Type B pancreatic cell (in vitro differentiated cells): ENCODE data around the gene LGALS12. TPM values are rescaled to one million over a fixed set of nuclear protein-coding genes. Genes with fewer than 3 reads are reported as not detected.

Experiments
- DNase-seq: peaks from one replicate; pipeline ENCODE4 v3.0.0; 2021; ENCODE audit warnings: mixed read lengths; ENCODE audit not compliant: unreplicated experiment; ENCODE audit errors: extremely low spot score
- H3K27ac Mint-ChIP-seq: 2 replicates; pipeline ENCODE4 v1.8.0; 2021; ENCODE audit warnings: mild to moderate bottlenecking, mixed read lengths
- H3K27me3 Mint-ChIP-seq: 2 replicates; pipeline ENCODE4 v1.8.0; 2021; ENCODE audit warnings: mixed read lengths
- H3K36me3 Mint-ChIP-seq: 2 replicates; pipeline ENCODE4 v1.8.0; 2021; ENCODE audit warnings: mixed read lengths
- H3K4me1 Mint-ChIP-seq: one replicate; pipeline ENCODE4 v1.8.0; 2021; ENCODE audit warnings: mixed read lengths; ENCODE audit not compliant: unreplicated experiment
- H3K4me3 Mint-ChIP-seq: 2 replicates; pipeline ENCODE4 v1.8.0; 2021; ENCODE audit warnings: mild to moderate bottlenecking, mixed read lengths
- H3K9me3 Mint-ChIP-seq: 2 replicates; pipeline ENCODE4 v1.8.0; 2021; ENCODE audit warnings: mixed read lengths
- CTCF ChIP-seq: fragments of 200-600 bp; sonication (generic); conservative IDR thresholded peaks from 2 replicates; pipeline ENCODE4 v1.5.0; 2021; ENCODE audit warnings: antibody characterized with exemption, mild to moderate bottlenecking
- total RNA-seq: library from RNA; stranded (reverse); gene quantifications from 2 replicates; pipeline ENCODE4 v1.2.1, GENCODE V29; 2021; ENCODE audit warnings: low replicate concordance

Gene LGALS12
- total RNA-seq, 1 donor from 2014 or later = 0.34 TPM

GRCh38 chr11:63508745-63509144 lies 2.9 kb downstream of the LGALS12 start:
- no peak overlapping the region for H3K4me3 Mint-ChIP-seq
- H3K4me1 Mint-ChIP-seq = peaks cover 28% of the 10 kb centered on the region
- no peak for DNase-seq
- no peaks in the 10 kb centered on the region for H3K36me3 Mint-ChIP-seq
- TF ChIP-seq CTCF = no peak
- H3K9me3 Mint-ChIP-seq = no peaks in the 10 kb centered on the region
- no peaks in the 10 kb centered on the region for H3K27me3 Mint-ChIP-seq
- no peak overlapping the region for H3K27ac Mint-ChIP-seq

- Mint-ChIP-seq H3K9me3 (no peaks in the 10 kb centered on the region), H3K4me3 (no peak overlapping the region), H3K4me1 (peaks cover 22% of the 10 kb centered on the region), H3K36me3 (no peaks in the 10 kb centered on the region), H3K27me3 (no peaks in the 10 kb centered on the region), H3K27ac (peak overlapping the region; percentile 63)
- DNase-seq = no peak
- TF ChIP-seq CTCF = no peak
Measured at GRCh38 chr11:63510360-63511047, 4.6 kb downstream of the LGALS12 start.

GRCh38 chr11:63511048-63511748 lies 5.3 kb downstream of the LGALS12 start:
- H3K36me3 Mint-ChIP-seq = no peaks in the 10 kb centered on the region
- no peak for DNase-seq
- H3K4me1 Mint-ChIP-seq = peaks cover 22% of the 10 kb centered on the region
- peak overlapping the region; percentile 14 for H3K4me3 Mint-ChIP-seq
- no peaks in the 10 kb centered on the region for H3K27me3 Mint-ChIP-seq
- H3K9me3 Mint-ChIP-seq = no peaks in the 10 kb centered on the region
- H3K27ac Mint-ChIP-seq = peak overlapping the region; percentile 63
- no peak for TF ChIP-seq CTCF

- Mint-ChIP-seq H3K27ac (no peak overlapping the region), H3K27me3 (no peaks in the 10 kb centered on the region), H3K4me1 (peaks cover 17% of the 10 kb centered on the region), H3K4me3 (no peak overlapping the region), H3K36me3 (no peaks in the 10 kb centered on the region), H3K9me3 (no peaks in the 10 kb centered on the region)
- no peak for DNase-seq
- TF ChIP-seq CTCF = no peak
Measured at GRCh38 chr11:63512816-63513215, 6.9 kb downstream of the LGALS12 start.

- no peak for DNase-seq
- Mint-ChIP-seq H3K4me1 (peaks cover 8% of the 10 kb centered on the region), H3K27me3 (no peaks in the 10 kb centered on the region), H3K9me3 (peaks cover 10% of the 10 kb centered on the region), H3K27ac (no peak overlapping the region), H3K36me3 (peaks cover 3% of the 10 kb centered on the region), H3K4me3 (no peak overlapping the region)
- TF ChIP-seq CTCF = no peak
Measured at GRCh38 chr11:63516109-63516508, 10.2 kb downstream of the LGALS12 start.
